ENCODE data around the gene FAM13C.

DNA sequence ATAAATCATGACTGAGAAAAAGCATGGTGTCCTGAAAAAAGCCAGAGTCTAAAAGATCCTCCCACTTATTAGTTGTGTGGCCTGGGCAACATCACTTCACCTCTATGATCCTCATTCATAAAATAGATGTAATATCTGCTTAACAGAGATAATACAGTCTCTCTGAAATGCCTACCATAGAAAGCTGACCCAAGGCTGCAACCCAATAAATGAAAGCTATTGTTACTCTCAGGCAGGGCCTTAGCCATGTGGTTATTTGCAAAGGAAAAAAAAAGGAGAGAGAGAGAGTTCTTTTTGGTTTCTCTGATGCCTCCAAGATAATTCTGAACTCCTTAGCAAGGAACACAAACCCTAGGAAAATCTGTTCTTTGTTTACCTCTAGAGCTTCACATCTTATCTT lies 7.9 kb downstream of the FAM13C start:
- no peak for TF ChIP-seq POLR2A (IDR thresholded peaks at IDR 0.05)
- TF ChIP-seq, protein P1, sequence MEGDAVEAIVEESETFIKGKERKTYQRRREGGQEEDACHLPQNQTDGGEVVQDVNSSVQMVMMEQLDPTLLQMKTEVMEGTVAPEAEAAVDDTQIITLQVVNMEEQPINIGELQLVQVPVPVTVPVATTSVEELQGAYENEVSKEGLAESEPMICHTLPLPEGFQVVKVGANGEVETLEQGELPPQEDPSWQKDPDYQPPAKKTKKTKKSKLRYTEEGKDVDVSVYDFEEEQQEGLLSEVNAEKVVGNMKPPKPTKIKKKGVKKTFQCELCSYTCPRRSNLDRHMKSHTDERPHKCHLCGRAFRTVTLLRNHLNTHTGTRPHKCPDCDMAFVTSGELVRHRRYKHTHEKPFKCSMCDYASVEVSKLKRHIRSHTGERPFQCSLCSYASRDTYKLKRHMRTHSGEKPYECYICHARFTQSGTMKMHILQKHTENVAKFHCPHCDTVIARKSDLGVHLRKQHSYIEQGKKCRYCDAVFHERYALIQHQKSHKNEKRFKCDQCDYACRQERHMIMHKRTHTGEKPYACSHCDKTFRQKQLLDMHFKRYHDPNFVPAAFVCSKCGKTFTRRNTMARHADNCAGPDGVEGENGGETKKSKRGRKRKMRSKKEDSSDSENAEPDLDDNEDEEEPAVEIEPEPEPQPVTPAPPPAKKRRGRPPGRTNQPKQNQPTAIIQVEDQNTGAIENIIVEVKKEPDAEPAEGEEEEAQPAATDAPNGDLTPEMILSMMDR (IDR thresholded peaks at IDR 0.05): no peak
